GM21723 (cell line): Measurements from ENCODE around the gene SLC25A29.
A peak's percentile ranks its signal among the peaks of the same experiment; 100 is the strongest.
"Not testable (repeated sequence)": the region's sequence is repeated elsewhere in the genome, so short reads cannot be mapped to it uniquely, and the experiment has no call there.

Experiments used
- ATAC-seq: cut with Tn5 transposase; IDR thresholded peaks from one replicate; pipeline ENCODE4 v1.9.1; 2021; ENCODE audit warnings: mild to moderate bottlenecking, moderate library complexity; ENCODE audit not compliant: unreplicated experiment

The SLC25A29 gene

DNA sequence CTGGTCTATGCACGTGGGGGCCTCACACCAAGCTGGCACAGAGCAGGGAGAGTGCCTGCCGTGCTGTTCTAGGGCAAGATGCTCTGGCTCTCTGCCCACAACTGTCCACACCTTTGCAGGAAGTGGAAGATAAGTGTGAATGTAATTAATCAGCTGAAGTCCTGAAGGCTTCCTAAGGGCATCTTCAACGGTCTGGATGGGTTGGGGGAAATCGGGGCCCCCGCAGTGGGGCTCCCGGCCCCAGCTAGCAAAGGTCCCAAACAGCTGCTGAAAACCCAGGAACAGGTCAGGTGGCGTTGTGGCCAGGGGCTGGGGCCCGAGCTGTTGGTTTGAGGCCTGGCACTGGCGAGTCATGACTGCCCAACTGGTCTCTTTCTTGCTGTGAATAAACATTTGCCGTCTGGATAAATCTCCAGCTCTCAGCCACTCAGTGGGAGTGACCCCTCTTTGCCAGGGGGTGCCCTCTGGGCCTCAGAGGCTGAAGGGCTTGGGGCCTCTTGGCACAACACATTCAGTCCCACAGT, 6.7 kb upstream of the SLC25A29 start:
- ATAC-seq = no peak

DNA sequence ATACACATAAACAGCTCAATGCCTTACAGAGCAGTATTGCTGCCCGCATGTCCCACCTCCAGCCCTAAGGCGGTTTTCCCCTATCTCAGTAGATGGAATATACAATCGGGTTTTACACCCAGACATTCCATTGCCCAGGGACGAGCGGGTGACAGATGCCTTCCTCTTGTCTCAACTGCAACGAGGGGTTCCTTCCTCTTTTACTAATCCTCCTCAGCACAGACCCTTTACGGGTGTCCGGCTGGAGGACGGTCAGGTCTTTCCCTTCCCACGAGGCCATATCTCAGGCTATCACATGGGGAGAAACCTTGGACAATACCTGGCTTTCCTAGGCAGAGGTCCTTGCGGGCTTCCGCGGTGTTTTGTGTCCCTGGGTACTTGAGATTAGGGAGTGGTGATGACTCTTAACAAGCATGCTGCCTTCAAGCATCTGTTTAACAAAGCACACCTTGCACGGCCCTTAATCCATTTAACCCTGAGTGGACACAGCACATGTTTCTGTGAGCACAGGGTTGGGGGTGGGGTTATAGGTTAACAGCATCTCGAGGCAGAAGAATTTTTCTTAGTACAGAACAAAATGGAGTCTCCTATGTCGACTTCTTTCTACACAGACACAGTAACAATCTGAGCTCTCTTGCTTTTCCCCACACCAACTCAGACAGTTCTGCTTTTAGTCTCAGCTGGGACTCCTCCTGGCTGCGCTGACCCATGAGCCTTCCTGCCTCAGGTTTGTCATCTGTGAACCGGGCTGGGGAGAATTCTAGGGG, 6.0 kb upstream of the SLC25A29 start:
- not testable (repeated sequence) for ATAC-seq

DNA sequence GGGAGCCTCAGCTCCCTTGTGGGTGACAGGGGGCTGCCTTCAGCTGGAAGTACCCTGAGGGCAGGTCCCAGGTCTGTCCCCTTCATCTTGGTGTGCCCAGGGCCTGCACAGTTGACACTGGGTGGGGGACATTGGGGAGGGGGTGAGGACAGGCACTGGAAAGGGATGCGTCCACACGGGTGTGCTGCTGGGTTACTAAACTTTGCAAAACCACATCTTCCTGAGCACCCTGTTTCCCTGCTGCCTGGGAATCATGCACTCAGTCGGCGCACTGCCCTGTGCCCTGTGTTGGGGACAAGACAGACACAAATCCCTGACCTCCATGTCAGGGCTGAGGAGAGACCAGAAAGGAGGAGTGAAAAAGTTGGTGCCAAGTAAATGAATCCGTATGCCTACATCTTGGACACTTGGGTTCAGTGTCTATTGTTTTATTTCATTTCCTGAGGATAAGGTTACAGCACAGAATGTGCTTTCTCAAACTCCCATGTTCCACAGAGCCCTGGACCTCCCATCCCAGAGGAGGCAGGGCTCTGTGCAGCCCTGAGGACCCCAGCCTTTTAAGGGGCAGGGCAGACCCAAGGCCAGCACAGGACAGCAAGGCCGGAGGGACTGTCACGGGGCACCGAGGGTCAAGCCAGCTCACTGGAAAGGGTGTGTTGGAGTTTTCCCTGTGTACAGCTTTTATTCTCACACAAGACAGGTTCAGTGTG, 2.9 kb upstream of the SLC25A29 start:
- ATAC-seq = no peak

DNA sequence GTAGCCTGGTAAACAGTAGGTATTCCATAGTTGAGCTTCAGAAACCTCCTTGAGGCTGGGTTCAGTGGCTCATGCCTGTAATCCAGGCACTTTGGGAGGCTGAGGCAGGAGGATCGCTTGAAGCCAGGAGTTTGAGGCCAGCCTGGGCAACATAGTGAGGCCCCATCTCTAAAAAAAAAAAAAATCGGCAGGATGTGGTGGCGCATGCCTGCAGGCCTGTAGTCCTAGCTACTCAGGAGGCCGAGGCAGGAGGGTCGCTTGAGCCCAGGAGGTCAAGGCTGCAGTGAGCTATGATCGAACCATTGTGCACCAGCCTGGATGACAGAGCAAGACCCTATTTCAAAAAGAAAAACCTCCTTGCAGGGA, 2.2 kb upstream of the SLC25A29 start:
- ATAC-seq = not testable (repeated sequence)

DNA sequence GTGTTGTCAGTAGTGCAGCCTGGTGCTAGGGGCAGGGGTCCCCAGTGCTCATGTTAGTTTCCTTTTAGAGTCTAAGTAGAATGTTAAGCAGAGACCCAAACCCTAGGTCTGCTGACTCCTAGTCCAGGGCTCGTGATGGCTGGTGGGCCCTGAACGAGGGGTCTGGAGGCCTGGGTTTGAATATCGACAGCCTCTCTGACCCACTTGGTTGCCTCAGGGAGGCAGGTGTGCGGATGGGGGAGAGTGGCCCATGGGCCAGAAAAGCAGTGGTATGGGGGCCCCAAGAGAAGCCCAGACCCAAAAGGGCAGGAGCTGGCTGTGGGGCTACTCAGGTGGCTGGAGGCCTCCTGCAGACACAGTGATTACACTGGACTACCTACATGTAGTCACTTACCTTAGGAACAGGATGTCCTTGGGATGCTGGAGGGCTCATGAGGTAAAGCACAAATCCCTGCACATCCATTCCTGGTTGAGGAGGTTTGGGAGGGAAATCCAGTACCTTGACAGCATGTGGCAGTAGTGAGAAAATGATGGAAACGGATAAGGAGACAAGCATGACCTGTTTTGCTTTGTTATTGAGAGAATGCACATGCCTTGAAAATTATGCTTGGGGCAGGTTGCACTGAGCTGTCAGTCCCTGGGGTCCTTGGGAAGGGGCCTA, 1.7 kb upstream of the SLC25A29 start:
- ATAC-seq = no peak

DNA sequence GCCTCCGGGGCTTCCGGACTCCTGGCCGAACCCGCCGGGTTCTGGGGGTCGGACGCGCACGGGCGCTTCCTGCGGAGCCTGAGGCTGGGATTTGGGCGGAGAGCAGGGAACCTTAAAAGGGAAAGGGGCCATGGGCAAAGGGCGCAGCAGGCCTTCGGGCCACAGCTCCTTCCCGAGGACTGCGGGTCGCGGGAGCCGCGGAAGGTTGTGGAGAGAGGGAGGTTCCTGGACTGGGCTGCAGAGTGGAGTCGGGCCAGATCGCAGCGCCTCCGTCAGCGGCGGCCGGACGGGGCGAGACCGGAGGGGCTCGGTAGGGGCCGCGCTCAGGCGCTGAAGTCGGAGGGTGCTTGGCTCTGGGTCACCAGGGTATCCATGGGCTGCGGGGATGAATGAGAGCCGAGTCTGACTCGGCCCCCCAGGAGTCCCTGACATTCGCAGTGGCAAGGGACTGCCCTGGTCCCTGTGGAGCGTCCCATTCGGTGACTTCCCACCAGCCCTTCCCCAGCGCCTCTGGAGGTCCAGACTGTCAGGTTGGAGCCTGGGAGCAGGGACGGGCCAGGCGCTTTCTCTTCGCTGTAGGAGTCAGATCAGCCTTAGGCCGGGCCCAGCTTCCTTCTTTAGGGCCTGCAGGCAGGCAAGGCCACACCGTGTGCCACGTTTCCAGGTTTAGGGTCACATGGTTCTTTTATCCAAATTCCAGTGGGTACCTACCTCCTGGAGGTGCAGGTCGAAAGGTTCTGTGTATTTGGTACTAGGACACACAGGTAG, 938 bp upstream of the SLC25A29 start:
- peak; percentile 24 for ATAC-seq

DNA sequence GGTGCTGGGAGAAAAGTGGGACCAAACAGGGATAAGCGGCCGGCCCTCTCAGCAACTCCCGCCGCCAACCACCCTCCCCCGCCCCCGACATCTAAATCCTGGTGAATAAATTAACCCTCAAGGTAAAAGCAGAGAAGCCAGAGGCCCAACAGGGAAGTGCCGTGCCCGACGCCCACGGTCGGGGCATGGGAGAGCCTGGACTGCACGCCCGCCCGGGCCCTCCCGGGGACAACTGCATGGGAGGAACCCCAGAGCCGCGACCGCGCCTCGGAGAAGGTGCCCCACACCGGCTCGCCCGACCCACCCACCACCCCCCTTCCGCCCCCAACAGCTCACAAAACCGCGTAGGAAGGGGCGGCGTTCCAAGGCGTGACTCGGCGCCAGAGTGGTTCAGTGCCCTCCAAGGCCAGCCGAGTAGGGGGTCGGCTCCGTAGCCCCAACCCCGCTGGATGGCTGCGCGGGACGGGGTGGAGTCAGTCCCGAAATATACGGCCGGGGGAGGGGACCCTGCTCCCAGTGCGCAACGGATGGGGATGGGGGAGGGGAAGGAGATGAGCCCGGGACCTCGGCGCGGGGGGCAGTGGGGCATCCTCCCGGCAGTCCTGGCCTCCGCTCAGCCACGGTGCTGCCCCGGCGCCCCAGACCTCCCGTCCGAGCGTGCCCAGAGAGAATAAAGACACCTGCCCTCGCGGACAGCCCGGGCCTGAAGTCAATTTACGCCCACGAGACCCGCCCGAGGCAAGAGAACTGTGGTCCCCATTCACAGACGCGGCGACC, 732 bp downstream of the SLC25A29 start:
- ATAC-seq = no peak

DNA sequence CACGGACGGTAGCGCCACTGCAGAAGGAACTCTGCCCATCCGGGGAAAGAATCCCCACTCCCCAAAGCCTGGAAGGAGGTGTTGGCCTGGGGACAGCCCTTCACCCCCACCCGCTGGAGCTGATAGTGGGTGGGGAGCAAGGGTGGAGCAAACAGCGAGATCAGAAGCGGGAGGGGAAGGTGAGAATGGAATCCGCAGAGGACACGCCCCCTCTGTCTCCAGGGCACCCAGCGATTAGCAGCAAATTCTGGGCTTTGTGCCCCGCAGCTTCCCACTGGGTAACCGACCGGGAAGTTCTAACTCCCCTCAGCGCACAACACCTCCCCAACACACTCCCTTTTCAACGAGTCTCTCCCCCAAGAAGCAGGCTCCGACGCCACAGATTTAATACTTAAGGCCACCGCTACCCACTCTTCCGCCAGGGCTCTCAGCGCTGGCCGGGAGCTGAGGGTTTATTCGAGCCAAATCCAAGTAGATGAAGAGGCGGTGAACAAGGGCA, 1.4 kb downstream of the SLC25A29 start:
- no peak for ATAC-seq

DNA sequence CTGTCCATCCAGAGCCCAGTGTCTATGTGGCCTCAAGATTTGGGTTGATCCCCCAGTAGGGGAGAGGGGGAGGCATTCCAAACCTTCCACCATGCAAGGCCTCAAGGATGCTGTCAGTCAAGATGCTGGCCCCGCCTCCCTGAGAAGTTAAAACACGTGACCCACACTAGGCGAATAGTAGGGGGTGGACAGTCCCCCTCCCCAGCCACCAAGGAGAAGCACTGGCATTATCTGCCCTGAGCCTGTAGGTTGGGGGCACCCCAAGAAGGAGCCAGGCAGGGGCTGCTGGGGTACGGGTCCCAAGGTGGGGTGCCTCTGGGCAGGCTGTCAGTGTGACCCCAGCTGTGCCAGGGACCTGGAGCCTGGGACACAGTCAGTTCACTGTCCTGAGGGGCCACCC, 2.3 kb downstream of the SLC25A29 start:
- ATAC-seq = no peak

DNA sequence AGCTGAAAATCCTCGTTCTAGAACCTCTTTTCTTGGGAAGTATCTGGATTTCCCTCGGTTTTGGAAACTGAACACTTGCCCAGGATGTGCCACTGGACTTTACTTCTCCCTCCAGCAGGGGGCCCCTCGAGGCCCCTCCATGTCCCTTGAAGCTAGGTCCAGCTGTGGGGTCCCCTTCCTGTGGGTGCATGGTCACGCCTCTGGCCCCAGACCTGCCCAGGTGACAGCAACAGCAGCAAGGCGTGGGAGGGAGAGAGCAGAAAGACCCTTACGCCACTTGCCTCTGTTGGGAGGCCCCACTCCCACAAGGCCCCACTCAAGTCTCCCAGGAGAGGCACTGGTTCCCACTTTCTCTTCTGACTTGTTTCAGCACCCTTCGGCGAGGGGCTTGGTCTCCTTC, 3.1 kb downstream of the SLC25A29 start:
- no peak for ATAC-seq

DNA sequence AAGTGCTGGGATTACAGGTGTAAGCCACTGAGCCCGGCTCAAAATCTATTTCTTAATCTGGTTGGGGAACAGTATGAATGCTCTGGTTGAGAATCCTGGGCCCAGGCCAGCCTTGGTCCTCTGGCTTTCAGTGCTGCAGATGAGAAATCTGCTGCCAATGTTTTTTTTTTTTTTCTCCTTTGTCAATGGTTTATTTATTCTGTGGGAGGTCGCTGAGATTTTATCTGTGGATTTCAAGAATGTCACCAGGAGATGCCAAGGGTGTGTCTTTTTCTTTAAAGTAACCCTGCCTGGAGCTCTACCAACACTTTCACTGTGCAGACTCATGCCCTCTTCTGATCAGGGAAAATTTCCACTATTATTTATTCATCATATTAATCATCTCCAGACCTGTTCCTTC, 3.6 kb downstream of the SLC25A29 start:
- no peak for ATAC-seq

DNA sequence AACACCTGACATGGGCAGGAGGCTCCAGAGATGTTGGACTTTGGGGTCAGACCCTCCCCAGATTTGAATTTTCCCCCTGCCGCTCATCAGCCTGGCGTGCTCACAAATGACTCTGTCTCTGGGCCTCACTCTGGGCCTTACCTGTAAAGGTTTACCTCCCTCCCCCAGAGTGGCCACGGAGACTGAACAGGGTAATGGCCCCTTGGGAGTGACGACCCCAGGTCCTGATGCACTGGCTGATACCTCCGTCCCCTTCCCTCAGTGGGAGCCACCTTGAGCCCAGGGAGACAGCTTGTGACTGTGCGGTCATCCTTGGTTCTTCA, 7.0 kb downstream of the SLC25A29 start:
- no peak for ATAC-seq

DNA sequence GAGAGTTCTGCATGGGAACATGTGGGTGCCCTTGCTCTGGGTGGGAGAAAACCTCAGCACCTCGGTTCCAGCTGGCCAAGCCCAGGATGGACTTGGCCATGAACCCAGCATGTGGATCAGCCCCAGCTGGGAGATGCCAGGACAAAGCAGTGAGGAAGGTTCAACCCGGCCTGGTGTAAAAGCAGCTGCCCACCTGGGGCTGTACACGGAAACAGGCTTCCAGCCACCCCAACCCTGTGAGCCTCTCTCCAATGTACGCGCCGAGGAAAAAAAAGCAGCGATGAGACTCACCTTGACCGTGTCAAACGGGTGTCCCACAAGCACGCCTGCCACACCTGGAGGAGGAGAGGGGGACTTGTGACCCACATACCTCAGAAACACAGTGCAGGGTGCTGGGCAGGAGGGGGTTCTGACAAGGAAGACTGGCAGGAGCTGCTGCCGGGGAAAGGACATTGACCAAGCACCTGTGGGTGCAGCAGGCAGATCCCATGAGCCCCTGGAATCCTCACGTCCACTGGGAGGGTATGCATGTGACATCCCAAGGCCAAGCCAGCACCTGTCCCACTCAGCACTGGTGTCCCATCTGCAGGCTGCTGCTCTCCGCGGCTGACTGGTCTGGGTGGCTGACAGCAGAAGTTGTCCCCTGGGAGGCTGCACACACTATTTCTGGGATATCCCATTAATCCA, 7.5 kb downstream of the SLC25A29 start:
- no peak for ATAC-seq

DNA sequence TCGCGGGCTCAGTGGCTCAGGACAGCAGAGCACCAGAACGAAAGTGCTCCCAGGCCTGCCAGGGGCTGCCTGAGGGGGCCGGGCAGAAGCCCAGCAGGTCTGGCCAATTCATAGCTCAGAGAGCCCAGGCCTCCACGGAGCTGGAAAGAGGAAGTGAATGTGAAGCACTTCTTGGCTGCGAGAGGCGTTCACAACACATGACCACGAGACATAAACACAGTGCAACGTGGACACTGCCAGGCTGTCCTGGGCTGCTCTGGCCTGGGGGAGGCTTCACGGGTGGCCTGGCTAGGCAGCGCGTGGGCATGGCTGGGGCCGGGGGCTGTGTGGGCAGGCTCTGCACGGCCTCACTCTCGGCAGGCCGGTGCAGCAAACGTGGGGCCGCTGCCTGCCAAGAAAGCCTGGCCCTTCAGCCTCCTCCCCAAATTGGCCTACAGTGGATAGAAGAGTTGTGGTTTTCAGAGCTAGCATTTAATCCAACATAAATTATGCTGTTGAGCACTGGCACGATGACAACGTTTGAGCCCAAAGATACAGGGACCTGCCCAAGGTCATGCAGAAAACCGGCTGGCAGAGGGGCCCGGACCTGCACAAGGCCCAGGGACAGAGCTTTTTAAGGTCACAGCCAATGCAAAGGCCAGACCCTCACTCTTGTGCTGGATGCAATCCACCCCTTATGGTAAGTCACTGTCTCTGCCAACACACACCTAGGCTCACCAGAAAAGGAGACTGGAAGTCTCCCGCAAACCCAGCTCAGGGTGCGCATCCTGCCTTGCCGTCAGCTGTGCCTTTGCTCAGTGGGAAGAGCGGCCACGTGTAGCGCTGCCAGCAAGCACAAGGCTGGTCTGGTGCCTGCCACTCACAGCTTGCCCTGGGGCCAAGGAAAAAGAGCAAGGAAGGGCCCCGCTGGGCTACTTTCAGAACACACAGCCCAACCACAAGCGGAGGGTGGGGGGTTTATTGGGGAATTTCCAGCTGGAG, 8.6 kb downstream of the SLC25A29 start:
- ATAC-seq = peak; percentile 90

DNA sequence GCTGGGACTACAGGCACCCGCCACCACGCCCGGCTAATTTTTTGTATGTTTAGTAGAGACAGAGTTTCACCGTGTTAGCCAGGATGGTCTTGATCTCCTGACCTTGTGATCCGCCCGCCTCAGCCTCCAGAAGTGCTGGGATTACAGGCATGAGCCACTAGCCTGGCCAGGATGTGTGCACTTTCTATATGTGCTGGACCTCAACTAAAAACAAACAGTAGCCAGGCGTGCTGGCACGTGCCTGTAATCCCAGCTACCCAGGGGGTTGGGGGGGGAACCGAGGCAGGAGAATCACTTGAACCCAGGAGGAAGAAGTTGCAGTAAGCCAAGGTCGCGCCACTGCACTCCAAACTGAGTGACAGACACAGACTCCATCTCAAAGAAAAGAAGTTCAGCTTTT, 9.5 kb downstream of the SLC25A29 start:
- ATAC-seq = not testable (repeated sequence)

DNA sequence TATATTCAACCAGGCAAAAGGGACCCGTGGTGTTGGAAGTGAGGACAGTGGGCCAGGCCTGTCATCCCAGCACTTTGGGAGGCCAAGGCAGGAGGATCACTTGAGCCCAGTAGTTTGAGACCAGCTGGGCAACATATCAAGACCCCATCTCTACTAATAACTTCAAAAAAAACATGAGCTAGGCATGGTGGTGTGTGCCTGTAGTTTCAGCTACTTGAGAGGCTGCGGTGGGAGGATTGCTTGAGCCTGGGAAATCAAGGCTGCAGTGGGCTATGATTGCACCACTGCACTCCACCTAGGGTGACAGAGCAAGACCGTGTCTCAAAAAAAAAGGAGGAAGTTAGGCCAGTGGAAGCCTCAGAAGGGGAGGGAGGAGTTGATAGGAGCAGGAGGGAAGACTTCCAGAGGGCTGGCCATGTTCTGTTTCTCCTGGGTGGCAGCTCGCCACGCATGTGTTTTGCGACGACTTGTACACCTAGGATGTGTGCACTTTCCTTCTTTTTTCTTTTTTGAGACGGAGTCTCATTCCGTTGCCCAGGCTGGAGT, 10.1 kb downstream of the SLC25A29 start:
- no peak for ATAC-seq

DNA sequence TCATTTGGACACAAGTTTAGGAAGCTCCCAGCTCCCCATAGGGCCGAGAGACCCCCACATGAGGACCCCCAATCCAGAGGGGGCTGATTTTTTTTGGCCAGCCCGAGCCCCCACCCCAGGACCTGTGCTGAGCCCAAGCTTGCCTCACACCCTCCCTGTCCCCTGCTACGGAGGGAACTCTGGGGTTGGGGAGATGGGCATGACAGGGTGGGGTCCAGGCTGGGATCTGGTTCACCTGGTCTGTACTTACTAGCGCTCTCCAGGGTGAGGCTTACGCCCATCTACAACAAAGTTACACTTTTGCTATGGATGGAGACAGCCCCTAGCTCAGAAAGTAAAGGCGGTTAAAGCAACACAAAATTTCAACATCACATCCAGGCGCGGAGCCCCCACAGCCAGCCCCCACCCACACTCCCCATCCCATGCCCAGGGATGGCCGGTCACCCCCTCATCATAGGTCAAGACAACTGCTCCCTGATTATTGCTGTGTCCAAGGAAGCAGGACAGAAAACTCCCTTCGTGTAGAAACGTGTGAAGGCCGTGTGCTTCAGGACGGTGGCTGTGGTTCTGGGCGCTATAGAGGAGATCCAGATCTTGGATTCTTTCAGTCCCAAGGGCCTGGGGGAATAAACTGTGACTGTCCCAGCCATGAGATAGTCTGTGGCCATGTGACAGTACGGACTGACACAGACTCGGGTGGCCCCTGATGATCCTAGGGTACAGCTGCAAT, 10.7 kb downstream of the SLC25A29 start:
- no peak for ATAC-seq

DNA sequence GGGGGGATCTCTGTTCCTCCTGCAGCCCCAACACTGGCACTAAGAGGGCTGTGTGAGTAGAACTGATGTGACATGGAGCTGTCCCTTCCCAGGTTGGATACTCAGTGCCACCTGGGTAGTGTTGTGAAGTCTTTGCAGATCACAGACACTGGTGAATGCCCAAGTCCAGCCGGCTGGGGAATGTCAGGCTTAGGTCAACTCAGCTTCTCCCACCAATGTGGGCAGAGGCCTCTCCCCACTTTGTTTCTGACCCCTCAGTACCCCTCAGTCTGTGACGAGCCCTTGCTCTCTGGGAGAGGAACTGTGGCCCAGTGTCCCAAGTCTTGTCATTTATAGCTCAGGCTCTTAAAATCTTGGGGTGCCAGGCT, 11.3 kb downstream of the SLC25A29 start:
- no peak for ATAC-seq
